ENCODE data around the gene EXOC4. TPM values are rescaled to one million over a fixed set of nuclear protein-coding genes. Genes with fewer than 3 reads are reported as not detected.

The EXOC4 gene
- total RNA-seq, 1 donor from 2014 or later, result 96.9 TPM

DNA sequence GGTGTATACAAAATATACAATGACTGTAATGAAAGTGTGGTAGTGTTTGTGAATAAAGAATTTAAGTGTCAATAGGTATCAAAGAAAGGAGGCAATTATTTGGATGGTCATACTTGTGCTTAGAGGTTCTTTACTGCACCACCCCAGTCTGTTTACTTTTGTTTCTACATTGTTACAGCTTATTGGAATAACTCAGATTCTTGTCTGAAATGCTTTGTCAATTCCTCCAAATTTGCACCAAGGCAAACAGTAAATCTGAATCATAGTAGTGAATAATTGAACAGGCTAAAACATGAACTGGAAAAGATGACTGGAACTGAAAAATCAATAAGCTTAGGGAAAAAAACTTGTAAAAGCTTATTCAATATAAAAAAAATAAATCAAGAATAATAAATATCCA, 319.2 kb downstream of the EXOC4 start:
- no peak for DNase-seq (ENCODE audit: low read depth in 2 of 2)

DNA sequence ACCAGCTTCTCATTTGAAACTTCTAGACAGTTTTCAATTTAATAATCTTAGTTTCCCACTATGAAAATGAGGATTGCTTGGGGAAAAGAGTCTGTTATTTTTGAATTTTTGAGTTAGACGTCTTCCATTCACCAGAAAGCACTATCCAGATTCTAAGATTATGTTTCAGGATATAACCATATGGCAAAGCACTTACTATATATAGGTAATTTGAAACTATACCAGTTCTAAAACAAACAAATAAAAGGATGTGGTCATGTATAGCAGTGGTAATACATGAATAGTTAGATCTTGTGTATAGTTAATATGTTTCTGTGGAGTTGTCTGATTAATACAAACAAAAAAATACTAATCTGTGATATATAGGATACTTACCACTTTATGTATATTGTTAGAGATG, 320.0 kb downstream of the EXOC4 start:
- no peak for DNase-seq (ENCODE audit: low read depth in 2 of 2)

DNA sequence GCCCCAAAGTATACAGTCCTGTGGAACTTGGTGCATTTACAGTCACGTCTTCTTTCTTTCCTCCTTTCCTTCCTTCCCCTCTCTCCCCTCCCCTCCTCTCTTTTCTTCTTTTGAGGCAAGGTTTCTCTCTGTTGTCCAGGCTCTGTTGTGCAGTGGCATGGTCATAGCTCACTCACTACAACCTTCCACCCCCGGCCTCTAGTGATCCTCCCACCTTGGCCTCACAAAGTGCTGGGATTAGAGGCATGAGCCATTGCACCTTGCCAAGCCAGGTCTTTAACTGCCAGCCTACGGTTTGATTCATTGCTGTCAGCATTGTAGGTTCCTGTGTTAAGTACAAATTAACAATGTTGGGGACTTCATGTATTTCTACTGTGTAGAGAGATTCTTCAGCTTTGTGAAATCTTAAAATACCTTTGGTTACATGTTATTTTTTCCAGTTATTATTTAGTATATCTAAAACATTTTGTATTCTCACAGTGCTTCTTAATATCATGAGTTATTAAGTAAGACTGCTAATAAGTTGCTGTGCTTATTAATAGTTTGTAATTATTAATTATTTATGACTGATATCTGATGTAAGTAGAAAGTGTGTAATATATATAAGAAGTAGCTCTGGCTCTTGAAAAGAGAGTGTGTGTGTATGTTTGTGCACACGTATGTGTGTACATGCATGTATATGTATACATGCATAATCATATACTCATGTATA, 320.8 kb downstream of the EXOC4 start:
- DNase-seq (ENCODE audit: low read depth in 2 of 2), result no peak

DNA sequence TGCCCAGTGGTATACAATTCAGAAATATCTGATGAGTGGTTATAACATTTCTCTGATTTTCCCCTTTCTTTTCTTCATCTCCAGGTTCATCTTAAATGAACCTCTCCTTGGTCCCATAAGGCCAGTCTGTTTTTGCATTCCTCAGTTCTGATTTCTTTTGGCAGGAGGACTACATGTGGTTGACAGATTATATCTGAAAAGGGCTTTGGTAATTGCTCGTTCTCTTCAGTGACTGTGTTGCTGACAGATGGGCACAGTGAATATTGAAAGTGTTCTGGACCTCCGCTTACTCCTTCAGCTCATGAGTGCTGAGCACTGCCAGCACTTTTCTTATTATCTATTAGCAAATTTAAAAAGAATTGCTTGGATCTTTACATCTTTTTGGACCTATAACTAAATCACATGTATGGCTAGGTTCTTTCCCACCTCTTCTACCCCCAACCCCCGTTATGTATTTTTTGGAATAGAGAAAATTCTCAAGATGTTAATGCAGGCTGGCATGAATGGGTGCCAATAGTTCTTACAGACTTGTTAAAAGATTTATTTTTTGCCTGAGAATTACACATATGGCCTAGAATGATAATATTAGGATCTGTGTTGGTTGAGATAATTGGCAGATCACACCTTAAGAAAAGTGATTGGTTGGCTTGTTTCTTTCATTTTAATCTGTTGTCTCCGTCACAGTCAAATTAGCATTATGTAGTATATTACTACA, 323.0 kb downstream of the EXOC4 start:
- no peak for DNase-seq (ENCODE audit: low read depth in 2 of 2)

DNA sequence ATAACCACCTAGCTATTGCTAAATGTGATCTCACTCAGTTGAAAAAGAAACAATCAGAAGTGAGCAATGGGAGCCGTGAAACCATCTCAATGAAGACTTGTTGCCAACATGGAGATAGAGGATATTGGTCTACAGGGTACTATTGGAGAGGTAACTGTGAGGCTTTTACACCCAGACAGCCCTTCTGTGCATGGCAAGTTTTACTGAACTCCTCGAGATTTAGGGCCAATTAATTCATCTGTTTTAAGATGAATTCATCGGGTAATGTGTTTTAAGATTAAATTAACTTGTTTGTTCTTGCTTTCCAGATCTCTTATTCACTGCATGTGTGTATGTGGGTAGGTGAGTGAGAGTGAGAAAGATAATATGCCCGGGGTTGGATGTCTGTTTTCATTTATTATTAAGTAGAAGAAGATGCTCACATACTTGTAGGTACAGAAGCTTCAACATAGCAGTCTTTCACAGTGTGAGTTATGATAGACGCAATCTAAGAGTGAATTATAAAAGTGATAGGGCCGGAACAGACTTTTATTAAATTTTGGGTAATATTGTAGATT, 323.8 kb downstream of the EXOC4 start:
- DNase-seq (ENCODE audit: low read depth in 2 of 2), result no peak

DNA sequence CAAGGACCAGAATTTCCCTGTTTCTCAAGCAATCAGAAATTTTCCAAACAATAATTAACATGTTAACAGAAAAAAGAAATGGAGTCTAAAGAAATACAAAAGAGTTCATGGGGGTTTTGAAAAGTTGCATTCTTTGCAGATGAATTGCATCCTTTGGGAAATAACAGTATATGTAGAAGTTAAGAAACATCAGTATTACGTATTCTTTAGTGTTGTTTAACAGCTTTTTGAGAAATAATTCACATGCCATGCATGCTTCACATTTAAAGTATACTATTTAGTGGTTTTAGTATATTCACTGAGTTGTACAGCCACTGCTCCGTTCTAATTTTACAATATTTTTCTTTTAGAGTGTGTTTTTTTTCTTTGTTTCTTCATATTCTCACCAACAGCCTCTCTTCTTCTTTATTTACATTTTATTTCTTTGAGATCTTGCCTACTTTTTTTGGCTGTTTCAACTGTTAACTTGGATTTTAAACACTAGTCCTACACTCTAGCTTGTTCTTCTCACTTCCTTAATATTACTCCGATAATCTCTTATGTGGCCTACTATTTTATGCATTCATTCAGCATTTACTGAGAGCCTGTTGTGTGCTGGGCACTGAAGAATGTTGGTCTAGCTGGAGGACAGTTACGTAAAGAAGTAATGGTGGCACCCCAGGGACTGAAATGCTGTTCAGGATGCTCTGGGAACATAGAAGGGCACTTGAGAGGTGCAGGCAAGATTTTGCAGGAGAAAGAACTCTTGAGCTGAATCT, 330.1 kb downstream of the EXOC4 start:
- peak; percentile 37 to 71 for DNase-seq (ENCODE audit: low read depth in 2 of 2)

DNA sequence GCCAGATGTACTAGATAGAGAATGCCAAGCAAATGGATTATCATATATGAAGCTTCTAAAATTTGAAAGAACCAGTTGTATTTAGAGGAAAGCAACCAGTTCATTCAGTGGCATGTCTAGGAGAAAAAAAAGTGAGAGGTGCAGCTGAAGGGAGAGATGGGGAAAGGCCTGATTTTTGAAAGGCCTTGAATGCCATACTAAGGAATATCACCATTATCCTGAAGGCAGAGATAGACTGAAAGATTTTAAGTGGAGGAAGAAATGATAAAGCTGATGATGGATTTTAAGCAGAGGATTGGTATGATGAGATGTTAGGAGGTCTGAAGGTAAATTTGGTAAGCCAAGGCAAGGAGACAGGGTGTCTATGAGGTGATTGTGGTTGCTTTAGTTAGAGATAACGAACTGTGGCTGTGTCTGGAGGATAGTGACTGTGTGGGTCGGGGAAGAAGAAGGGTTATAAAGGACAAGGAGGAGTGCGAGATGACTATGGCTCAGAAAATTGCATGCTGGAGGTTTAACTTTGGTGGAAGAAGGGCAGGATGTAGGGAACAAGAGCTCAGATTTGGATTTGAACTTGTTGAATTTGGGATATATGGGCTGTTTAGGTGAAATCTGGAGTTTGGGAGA, 330.8 kb downstream of the EXOC4 start:
- no peak for DNase-seq (ENCODE audit: low read depth in 2 of 2)

DNA sequence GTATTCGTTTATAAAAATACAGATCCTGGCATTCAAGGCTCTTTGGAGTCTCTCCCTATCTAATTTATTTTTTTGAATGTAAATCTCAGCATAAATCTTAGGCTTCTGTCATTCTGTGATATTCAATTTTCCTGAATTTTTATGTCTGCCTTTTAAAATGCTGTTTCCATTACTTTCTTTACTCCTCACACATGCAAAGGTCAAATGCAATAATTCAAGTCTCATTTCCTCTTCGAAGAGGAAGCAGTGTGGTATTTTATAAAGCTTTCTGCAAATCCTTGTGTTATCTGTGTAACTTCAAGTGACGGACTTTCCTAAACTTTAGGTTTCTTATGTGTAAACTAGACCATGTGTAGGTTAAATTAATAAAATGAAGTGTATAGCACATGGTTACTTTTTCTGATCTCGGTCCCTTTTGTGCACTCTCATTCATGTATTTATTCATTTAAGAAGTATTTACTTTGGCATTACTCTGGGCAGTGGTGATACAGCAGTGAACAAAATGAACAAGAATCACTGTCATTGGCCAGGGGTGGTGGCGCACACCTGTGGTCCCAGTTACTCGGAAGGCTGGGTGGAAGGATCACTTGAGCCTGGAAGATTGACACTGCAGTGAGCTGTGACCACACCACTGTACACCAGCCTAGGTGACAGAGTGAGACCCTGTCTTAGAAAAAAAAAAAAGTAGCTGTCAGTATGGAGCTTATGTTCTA, 332.2 kb downstream of the EXOC4 start:
- peak in 1 of 2 donors; percentile 21 for DNase-seq (ENCODE audit: low read depth in 2 of 2)

DNA sequence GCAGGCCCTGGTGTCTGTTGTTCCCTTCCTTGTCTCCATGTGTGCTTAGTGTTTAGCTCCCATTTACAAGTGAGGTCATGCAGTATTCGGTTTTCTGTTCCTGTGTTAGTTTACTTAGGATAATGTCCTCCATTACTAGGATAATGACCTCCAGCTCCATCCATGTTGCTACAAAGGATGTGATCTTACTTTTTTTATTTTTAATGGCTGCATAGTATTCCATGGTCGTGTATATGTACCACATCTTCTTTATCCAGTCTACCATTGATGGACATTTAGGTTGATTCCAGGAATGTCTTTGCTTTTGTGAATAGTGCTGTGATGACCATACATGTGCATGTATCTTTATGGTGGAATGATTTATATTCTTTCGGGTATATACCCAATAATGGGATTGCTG, 333.4 kb downstream of the EXOC4 start:
- no peak for DNase-seq (ENCODE audit: low read depth in 2 of 2)

DNA sequence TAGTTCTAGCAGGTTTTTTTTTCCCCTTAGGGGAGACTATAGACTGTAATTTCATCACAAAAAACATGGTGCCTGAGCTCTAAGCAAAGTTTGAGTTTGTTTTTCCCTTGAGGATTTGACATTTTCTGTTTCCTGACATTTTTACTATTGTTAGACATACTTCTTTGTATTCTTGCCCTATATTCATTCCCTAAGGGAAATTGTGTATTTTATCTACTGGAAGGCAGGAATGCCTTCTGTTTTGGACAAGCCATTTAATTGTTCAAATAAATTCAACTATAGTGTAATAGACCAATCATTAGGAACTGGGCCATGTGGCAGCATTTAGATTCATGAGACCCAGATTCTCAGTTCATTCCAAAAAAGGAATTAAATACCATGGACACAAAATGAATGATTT, 335.0 kb downstream of the EXOC4 start:
- DNase-seq (ENCODE audit: low read depth in 2 of 2), result peak in 1 of 2 donors; percentile 39

DNA sequence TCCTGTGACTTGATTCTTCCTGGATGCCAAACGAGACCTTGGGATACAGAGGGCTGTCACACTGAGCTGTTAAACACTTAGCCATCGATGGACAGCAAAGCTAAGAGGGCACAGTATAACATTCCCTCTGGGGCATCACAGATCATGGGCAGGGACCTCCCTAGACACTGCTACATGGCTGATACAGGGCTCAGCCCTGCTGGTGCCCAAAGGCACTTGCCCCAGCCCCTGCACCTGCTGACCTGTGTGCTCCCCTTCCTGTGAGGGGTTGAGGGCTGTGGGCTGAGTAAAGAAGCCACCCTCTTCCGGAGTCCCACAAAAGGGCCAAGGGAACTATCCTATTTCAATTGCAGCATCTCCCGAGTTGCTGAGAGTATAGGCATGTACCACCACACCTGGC, 337.9 kb downstream of the EXOC4 start:
- DNase-seq (ENCODE audit: low read depth in 2 of 2), result no peak

DNA sequence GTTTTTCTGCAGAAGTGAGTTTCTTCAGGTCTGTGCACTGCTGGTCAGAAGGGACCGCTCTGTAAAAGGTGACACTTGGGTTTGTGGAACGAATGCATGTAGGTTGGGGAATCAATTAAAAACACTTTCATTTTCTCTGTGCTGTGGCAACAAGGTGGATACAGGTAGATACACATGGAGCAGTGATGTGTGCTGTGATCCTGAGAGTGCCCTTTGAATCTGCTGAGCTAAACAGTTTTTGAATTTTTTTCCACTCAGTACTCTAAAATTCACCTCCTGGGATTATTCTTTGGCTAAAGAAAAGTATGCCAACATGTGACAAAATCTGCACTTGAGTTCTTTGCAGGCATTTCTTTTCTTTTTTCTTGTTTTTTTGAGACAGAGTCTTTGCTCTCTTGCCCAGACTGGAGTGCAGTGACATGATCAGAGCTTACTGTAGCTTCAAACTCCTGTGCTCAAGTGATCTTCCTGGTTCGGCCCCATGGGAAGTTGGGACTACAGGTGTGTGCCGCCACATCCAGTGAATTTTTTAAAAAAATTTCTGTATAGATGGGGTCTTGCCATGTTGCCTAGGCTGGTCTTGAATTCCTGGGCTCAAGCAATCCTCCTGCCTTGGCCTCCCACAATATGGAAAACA, 338.9 kb downstream of the EXOC4 start:
- DNase-seq (ENCODE audit: low read depth in 2 of 2), result no peak

DNA sequence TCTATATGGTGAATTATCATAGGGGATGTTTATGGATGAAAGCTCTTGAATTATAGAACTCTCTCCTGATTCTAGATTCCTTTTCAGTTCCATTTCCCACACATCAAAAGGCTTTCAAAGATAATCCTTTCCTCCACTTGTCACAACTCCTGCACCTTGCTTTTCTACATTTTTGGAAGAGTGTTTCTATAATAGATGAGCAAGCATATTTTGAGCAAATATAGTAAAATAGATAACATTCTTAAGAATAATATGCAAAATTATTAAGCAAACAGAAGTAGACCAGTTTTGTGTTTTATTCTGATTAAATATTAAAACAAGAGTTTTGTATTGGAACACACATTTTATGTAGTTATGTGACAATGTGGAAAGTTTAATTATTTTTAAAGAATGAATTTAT, 340.7 kb downstream of the EXOC4 start:
- no peak for DNase-seq (ENCODE audit: low read depth in 2 of 2)

DNA sequence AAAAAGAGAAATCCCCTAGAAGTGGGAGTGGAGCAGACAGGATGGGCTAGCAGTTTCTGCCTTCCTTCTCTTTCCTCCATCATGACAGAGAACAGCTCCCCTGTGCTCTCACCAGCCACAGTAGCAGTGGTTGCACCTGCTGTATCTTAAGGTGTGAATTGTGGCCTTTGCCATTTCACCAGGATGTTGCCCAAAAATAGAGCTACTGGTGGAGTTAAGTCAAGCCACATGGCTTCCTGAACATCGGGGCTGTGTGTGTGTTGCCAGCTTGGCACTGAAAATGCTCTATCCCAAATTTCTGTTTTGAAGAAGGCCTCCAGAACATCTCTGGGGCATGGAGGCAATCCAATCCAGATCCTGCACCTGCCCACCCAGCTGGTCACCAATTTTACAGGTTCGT, 348.7 kb downstream of the EXOC4 start:
- DNase-seq (ENCODE audit: low read depth in 2 of 2), result peak in 1 of 2 donors; percentile 18

DNA sequence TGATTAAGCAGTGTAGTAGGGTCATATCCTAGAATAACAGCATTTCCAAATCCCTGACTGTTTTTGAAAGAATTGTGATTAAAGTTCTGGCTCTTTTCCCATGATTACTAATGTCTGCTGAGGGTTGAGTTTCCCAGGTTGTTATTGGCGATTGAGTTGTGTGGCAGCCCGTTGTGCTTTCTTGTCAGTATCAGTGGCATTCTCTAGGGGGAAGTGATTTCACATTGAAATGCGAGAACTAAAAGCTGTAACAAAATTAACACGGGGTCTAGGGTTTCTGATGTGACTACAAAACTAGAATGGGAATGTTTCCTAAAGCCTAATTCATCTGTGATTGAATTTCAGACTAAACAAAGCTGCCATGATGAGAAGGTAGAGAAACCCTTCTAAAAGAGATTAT, 349.4 kb downstream of the EXOC4 start:
- peak in 1 of 2 donors; percentile 76 for DNase-seq (ENCODE audit: low read depth in 2 of 2)

DNA sequence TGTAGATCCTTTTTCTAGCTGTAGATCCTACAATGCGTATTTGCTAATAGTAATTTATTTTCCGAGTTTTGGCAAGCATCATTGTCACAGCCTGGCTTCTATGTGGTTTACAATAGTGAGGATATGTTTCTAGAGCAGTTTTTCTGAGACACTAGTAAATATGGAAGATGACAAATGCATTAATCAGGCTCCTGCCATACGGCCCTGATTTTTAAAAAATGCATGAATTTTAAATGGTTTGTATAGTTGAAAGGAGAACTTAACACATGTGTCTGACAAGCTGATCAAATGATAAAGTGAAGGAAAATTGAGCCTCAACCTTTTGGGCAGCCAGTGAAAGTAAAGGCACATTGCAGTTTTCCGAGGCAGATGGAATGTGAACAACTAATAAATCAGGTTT, 354.1 kb downstream of the EXOC4 start:
- no peak for DNase-seq (ENCODE audit: low read depth in 2 of 2)

DNA sequence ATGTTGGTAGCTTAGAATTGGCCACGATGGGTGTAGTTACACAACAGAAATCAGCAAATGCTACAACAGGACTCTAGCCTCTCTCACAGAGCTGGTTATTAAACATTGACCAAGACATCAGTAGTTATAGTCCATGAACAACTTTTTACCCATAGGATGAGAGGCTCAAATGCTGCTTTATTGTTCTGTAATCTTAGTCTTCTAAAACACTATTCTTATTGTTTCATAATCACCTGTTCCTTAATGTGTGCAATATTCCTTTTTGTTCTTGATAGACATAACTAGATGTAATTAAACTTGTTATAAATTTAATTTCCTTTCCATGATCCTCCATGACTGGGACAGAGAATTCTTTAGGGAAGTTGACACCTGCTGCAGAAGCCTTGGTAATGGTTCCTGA, 356.9 kb downstream of the EXOC4 start:
- DNase-seq (ENCODE audit: low read depth in 2 of 2), result no peak

DNA sequence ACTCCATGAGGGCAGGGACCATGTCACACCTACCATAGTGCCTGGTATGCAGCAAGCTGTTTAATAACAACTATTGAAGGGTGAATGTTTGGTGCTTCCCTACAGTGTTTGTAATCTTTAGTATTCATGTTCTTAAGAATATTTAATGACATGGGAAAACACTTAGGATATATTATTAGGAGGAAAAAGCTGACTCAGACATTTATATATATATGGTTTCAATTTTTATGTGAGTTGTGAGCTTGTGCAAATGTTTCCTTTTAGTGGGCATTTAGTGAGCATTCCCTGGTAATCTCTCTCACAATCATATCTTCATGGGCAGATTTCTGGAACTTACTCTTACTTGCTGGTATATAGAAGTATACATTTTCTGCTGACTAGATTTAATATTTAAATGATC, 359.1 kb downstream of the EXOC4 start:
- DNase-seq (ENCODE audit: low read depth in 2 of 2), result no peak

DNA sequence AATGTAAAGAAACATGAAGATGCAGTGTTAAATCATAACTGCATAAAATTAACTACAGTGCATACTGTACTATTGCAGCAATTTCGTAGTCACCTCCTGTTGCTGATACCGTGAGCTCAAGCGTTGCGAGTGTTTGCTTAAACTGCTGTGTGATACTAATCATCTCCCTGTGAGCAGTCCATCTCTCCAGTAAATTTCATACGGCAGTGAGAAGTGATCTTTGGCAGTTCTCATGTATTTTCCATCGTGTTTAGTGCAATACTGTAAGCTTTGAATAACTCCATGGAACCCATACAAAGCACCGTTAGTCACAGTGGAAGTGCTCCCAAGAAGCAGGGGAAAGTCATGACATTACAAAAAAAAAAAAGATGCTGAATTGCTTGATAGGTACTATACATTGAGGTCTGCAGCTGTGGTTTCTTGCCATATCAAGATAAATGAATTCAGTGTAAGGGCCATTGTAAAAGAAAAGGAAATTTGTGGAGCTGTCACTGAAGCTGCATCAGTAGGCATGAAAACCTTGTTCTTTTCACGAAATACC, 360.4 kb downstream of the EXOC4 start:
- no peak for DNase-seq (ENCODE audit: low read depth in 2 of 2)

DNA sequence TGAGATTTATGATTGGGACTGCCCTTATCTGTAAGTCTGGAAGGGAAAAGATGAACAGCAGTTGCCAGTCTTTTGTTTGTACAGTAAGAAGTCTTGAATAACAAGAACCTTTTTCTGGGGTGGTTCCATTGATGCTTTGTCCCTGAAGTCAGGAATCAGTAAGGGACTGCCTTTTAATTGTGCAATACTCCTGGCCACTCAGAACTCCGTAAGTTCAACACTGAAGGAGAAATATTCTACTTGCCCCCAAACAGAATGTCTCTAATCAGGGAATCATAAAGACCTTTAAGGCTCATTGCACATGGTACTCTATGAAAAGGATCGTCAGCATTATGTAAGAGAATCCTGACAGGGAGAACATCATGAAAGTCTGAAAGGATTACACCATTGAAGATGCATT, 361.4 kb downstream of the EXOC4 start:
- DNase-seq (ENCODE audit: low read depth in 2 of 2), result no peak
